NCI-H146 treated with DMSO at 0.1 percent for 48 hours (cell line): Measurements from ENCODE around the gene GPR27.
A peak's percentile ranks its signal among the peaks of the same experiment; 100 is the strongest.

ENCODE experiments used
- DNase-seq: peaks from one replicate; lab custom pipeline; 2025; ENCODE audit not compliant: unreplicated experiment; lab: John Stamatoyannopoulos, UW

The GPR27 gene

GRCh38 chr3:71753701-71754609, at the start of gene GPR27:
GPR27 (plus strand) TSS chr3:71753855; CDS start chr3:71754050, 195 bp downstream.
- DNase-seq = no peak

- DNase-seq = no peak
Measured at GRCh38 chr3:71704915-71705314, 48.7 kb upstream of the GPR27 start.

GRCh38 chr3:71705681-71706080, 48.0 kb upstream of the GPR27 start:
- DNase-seq = no peak

- DNase-seq = no peak
Measured at GRCh38 chr3:71707595-71707994, 46.1 kb upstream of the GPR27 start.

GRCh38 chr3:71708476-71709105, 45.1 kb upstream of the GPR27 start:
- no peak for DNase-seq

- DNase-seq = peak; percentile 35
Measured at GRCh38 chr3:71709908-71710511, 43.6 kb upstream of the GPR27 start.

- DNase-seq = peak; percentile 45
Measured at GRCh38 chr3:71710906-71711494, 42.7 kb upstream of the GPR27 start.

GRCh38 chr3:71713041-71713440, 40.6 kb upstream of the GPR27 start:
- DNase-seq = peak; percentile 64

- DNase-seq = no peak
Measured at GRCh38 chr3:71714595-71714994, 39.1 kb upstream of the GPR27 start.

- no peak for DNase-seq
Measured at GRCh38 chr3:71718072-71718471, 35.6 kb upstream of the GPR27 start.

GRCh38 chr3:71721002-71721401, 32.7 kb upstream of the GPR27 start:
- no peak for DNase-seq

GRCh38 chr3:71721651-71722157, 32.0 kb upstream of the GPR27 start:
- no peak for DNase-seq

GRCh38 chr3:71722693-71723092, 31.0 kb upstream of the GPR27 start:
- no peak for DNase-seq

GRCh38 chr3:71723452-71724170, 30.0 kb upstream of the GPR27 start:
- no peak for DNase-seq

GRCh38 chr3:71724171-71724453, 29.5 kb upstream of the GPR27 start:
- DNase-seq = no peak

- peak; percentile 15 for DNase-seq
Measured at GRCh38 chr3:71724584-71725270, 28.9 kb upstream of the GPR27 start.

GRCh38 chr3:71725271-71725991, 28.2 kb upstream of the GPR27 start, which contains the start of gene EIF4E3:
EIF4E3 (minus strand) TSS chr3:71725402; CDS start chr3:71725367, 35 bp downstream.
- DNase-seq = no peak

GRCh38 chr3:71726146-71726545, 27.5 kb upstream of the GPR27 start:
- DNase-seq = no peak

- DNase-seq = peak; percentile 2
Measured at GRCh38 chr3:71728632-71729342, 24.9 kb upstream of the GPR27 start.
